Stimulated activated CD8-positive, alpha-beta memory T cell treated with anti-CD3 and anti-CD28 coated beads, Interleukin-7, amount 100 ng/mL, for 48 hours (primary cell): Measurements from ENCODE around the gene DVL3.
"Not testable (repeated sequence)": the region's sequence is repeated elsewhere in the genome, so short reads cannot be mapped to it uniquely, and the experiment has no call there.

Experiments used
- DNase-seq, 2 donors: peaks; one replicate each; pipeline ENCODE4 v3.0.0-alpha.2; 2020; ENCODE audit warnings: low read depth in 1 of 2; ENCODE audit errors: extremely low read depth in 1 of 2

DVL3 gene

GRCh38 chr3:184154885-184155643, at the start of gene DVL3:
Gene DVL3, plus strand, starts transcription at chr3:184155377. Its CDS starts 259 bp downstream, at chr3:184155636.
- DNase-seq = no peak

GRCh38 chr3:184110316-184110725, 44.9 kb upstream of the DVL3 start:
- no peak for DNase-seq

DNA sequence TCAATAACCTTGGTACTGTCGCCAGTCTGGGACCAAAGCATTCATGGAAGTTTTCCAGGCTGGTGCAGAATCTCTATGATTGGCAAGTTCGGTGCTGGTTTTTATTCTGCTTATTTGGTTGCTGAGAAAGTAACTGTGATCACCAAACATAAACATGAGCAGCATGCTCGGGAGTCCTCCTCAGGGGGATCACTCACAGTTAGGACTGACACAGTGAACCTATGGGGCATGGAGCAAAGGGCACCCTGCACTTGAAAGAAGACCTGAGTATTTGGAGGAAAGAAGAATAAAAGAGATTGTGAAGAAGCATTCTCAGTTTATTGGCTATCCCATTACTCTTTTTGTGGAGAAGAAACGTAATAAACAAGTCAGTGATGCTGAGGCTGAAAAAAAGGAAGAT, 39.2 kb upstream of the DVL3 start:
- DNase-seq = no peak

GRCh38 chr3:184117636-184118035, 37.5 kb upstream of the DVL3 start:
- DNase-seq = no peak

GRCh38 chr3:184121031-184121430, 34.1 kb upstream of the DVL3 start:
- DNase-seq = not testable (repeated sequence)

DNA sequence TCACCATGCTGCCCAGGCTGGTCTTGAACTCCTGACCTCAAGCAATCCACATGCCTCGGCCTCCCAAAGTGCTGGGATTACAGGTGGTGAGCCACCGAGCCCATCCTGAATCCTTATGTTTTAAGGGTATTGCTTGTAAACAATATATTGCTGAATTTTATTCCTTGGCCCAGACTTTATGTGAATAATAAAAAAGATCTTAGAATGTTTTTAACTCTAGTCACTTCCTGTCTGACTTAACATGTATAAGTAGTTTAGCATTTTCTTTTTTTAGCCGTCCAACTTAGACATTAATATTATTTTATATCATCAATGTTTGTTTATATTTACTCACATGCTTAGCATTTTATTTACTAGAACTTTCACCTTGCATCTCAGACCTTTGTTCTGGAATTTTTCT, 29.2 kb upstream of the DVL3 start:
- no peak for DNase-seq

DNA sequence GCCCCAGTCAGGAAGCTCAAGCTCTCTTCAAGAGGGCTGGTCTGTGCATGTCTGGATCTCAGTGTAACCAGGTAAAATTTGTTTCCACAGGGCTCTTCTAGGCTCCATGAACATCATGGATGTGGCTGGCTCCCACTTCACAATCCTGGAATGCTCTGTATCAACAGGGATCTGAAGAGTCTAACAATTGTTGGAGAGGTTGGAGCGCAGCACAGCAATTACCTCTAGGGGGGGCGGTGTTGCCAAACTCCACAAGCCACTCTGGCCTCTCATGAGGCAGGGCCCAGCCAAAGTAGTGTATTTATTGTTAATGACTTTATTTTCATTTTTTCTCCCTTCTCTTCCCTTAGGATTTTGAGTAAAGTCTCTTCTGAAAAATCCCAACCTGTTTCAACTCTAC, 26.2 kb upstream of the DVL3 start:
- DNase-seq = no peak

DNA sequence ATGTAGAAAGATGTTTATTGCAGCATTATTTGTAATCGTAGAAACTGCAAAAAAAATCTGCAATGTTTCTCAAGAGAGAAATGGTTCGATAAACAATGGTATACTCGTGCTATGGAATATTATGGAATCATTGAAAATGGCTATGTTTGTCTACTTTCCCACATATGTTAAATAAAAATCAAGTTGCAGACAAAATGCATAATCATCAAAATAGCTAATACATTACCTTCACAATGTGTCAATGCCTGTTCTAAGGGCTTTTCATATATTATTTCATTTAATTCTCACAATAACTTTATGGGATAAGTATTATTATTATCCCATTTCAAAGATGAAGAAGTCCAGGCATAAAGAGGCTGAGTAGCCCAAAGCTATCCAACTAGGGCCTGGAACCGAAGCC, 22.2 kb upstream of the DVL3 start:
- no peak for DNase-seq

- DNase-seq = peak in 1 of 2 donors; percentile 59
Observed at GRCh38 chr3:184133840-184134745, 21.1 kb upstream of the DVL3 start.

DNA sequence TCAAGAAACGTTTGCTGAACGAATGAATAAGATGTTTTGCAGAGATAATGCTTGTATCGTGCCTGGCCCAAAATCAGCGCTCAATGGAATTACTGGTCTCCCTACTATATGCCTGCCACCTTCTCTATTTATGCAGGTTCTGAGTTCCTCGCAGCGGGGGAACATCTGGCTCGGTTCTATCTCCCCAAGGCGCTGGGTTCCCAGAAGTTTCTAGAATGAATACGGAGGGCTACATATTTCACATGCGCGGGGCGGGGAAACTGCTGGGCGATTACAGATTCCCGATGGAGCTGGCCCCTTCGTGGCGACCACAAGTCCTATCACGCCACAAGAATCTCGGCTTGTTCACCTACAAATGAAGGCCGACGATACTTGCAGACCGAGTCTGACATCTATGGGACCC, 20.4 kb upstream of the DVL3 start:
- no peak for DNase-seq

DNA sequence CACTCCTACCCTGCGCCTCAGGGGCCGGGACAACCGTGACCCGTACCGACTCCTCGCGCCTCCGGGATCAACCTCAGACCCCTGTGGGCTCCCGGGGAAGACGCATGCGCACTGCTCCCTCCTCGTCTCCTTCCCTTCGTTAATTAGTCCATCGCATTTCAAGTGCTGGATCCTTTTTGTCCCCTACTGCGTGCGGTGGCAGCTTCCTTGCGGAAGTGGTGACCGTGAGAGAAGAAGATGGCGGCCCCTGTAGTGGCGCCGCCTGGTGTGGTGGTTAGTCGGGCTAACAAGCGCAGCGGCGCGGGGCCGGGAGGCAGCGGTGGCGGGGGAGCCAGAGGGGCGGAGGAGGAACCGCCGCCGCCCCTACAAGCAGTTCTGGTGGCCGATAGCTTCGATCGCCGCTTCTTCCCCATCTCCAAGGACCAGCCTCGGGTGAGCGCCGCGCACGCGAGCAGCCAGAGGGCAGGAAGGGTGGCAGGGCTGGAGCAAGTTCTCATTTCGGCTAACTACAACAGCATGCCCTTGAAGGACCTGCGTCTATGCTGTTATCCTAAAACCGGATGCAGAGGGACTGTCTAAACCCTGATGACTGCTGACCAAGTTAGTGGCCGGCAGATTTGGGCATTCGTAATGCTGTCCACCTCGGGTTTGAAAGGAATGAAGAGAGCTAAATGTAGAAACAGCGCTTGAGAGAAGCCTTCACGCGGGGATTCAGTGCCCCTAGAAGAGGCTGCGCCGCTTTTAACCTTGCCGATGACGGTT, 19.8 kb upstream of the DVL3 start, which contains the start of gene EIF2B5:
Gene EIF2B5 (plus strand): TSS at position 210 of the 762 bp plus-strand sequence. CDS start 28 bp downstream, at position 238.
- peak; percentile 69 to 83 for DNase-seq

DNA sequence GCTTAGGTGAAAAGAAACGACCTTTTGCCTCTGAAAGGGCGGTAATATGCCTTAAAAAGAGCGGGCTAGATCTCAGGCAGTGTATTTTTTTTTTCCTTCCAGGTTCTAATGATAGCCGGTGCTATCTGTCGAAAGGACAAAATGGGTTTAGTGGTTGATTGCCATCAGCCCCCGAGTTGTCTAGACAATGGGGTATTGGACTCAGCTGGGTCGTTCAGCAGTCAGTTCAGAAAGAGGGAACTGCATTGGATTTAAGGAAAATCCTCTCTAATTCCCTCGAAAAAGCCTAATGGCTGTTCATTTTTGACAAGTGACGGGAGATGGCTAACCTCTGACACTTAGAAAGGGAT, 19.3 kb upstream of the DVL3 start:
- no peak for DNase-seq

GRCh38 chr3:184140436-184140835, 14.7 kb upstream of the DVL3 start:
- DNase-seq = no peak

- no peak for DNase-seq
Observed at GRCh38 chr3:184142199-184142598, 13.0 kb upstream of the DVL3 start.

GRCh38 chr3:184143327-184143726, 11.8 kb upstream of the DVL3 start:
- no peak for DNase-seq

- no peak for DNase-seq
Observed at GRCh38 chr3:184144505-184144904, 10.7 kb upstream of the DVL3 start.

GRCh38 chr3:184145111-184145524, 10.1 kb upstream of the DVL3 start:
- no peak for DNase-seq

DNA sequence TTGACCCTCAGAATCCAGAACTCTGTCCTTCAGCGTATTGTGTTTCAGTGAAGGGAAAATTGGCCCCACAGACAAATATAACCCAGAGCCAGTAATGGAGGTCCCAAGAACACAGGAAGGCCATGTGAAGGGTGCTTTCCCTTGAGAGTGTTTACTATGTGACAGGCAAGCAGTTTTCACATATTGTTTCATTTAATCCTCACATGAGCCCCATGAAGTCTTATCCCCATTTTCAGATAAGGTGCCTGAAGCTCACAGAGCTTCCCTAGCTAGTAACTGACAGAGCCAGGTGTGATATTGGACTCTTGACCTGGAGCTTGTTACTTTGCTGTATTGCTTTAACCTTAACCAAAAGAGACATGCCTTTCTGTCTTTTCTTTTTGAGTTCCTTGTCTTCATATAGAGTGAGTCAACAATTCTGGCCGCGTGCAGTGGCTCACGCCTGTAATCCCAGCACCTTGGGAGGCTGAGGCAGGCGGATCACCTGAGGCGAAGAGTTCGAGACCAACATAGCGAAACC, 9.4 kb upstream of the DVL3 start:
- DNase-seq = no peak

GRCh38 chr3:184148076-184148475, 7.1 kb upstream of the DVL3 start:
- DNase-seq = no peak

GRCh38 chr3:184149123-184149522, 6.1 kb upstream of the DVL3 start:
- no peak for DNase-seq

- DNase-seq = not testable (repeated sequence)
Observed at GRCh38 chr3:184149770-184150169, 5.4 kb upstream of the DVL3 start.
